Measurements from ENCODE around the gene KLHDC8A.

Gene KLHDC8A

DNA sequence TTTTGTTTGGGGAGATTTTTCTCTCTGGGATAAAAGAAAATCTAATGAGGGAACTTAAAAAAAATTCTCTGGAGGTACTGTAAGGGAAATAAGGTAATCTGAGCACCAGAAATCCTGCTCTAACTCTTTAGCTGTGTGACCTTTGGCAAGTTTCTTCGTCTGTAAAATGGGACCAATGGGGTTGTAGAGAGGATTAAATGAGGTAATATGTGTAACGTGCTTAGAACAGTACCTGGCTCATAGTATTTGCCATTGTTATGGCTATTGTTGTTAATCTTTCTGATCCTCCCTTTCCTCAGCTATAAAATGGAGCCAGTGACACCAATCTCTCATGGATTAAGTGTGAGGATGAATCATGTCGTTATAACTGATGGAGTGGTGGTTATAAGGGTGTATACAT lies 845 bp upstream of the KLHDC8A start:
- no peak overlapping the region for H3K4me3 ChIP-seq (ENCODE audit: low read depth, low read length)
- no peak for TF ChIP-seq CTCF (IDR thresholded peaks at IDR 0.05; ENCODE audit: low read depth, low read length, missing control alignments)
- no peak for DNase-seq (ENCODE audit: low read depth)

DNA sequence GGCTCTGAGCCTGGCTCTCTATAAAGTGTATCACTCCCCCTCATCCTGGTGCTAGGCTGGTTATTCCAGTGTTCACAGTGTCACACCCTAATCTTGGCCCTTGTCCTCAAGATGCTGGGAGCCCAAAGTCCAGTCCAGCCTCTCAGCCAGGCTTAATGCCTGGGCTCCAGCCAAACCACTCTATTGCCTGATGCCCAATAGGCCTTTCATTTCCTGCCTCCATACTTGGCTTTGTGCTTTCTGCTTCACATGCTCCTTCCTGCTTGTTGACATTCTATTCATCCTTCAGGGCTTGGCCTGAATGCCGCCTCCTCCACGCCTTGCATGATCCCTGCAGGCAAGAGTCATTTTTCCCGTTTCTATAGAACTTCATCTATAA lies 1.7 kb downstream of the KLHDC8A start:
- TF ChIP-seq CTCF (IDR thresholded peaks at IDR 0.05; ENCODE audit: low read depth, low read length, missing control alignments): no peak
- no peak for DNase-seq (ENCODE audit: low read depth)
- no peak overlapping the region for H3K4me3 ChIP-seq (ENCODE audit: low read depth, low read length)

- peak; percentile 19 for DNase-seq (ENCODE audit: low read depth)
- TF ChIP-seq CTCF (IDR thresholded peaks at IDR 0.05; ENCODE audit: low read depth, low read length, missing control alignments): peak; percentile 85
- H3K4me3 ChIP-seq (ENCODE audit: low read depth, low read length): no peak overlapping the region
These were observed 2.3 kb downstream of the KLHDC8A start for GRCh38 chr1:205354259-205355074.

DNA sequence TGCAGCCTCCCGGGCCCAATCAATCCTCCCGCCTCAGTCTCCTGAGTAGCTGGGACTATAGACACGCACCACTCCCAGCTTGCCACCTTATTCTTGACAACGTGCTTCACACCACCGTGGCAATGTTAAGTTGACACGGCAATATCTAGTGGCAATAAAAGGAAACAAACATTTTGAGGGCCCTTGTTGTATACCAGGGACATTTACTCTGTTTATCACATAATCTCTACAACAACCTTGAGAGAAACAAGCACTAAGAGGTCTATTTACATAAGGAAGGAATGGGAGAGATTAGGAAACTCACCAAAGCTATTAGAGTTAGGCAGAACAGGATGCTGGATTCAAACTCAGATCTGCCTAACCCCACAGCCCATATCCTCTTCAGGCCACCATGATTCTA lies 3.1 kb downstream of the KLHDC8A start:
- no peak for TF ChIP-seq CTCF (IDR thresholded peaks at IDR 0.05; ENCODE audit: low read depth, low read length, missing control alignments)
- H3K4me3 ChIP-seq (ENCODE audit: low read depth, low read length): no peak overlapping the region
- no peak for DNase-seq (ENCODE audit: low read depth)

- DNase-seq (ENCODE audit: low read depth): no peak
- no peak overlapping the region for H3K4me3 ChIP-seq (ENCODE audit: low read depth, low read length)
- TF ChIP-seq CTCF (IDR thresholded peaks at IDR 0.05; ENCODE audit: low read depth, low read length, missing control alignments): no peak
These were observed 3.5 kb downstream of the KLHDC8A start for GRCh38 chr1:205353191-205353590.

- no peak for TF ChIP-seq CTCF (IDR thresholded peaks at IDR 0.05; ENCODE audit: low read depth, low read length, missing control alignments)
- DNase-seq (ENCODE audit: low read depth): no peak
- no peak overlapping the region for H3K4me3 ChIP-seq (ENCODE audit: low read depth, low read length)
These were observed 4.6 kb downstream of the KLHDC8A start for GRCh38 chr1:205351984-205352713.
